Keratinocyte (primary cell): ENCODE results near the gene CLDN1. TPM values are rescaled to one million over a fixed set of nuclear protein-coding genes. Genes with fewer than 3 reads are reported as not detected.

Experiments used
- DNase-seq: peaks from one replicate; pipeline ENCODE4 v3.0.0-alpha.2; 2011; ENCODE audit warnings: low read depth, missing footprints, low spot score
- FAIRE-seq: peaks from 2 replicates; lab custom pipeline; 2011; peaks lifted over from hg19 to GRCh38; lab: Jason Lieb, UNC
- H2AFZ ChIP-seq: 2 replicates; pipeline ENCODE4 v1.6.0; 2012; ENCODE audit warnings: low read length, control low read depth, inconsistent platforms; ENCODE audit not compliant: control insufficient read depth
- H3K27ac ChIP-seq: 2 replicates; pipeline ENCODE4 v1.5.1; 2011; ENCODE audit warnings: low read length; ENCODE audit not compliant: control insufficient read depth, insufficient read depth
- H3K27me3 ChIP-seq: 3 replicates; pipeline ENCODE4 v1.6.0; 2011; ENCODE audit warnings: low read length; ENCODE audit not compliant: control insufficient read depth, insufficient read depth; ENCODE audit errors: extremely low read depth
- H3K36me3 ChIP-seq, 2 experiments: 2 replicates in 1 of 2; 3 replicates in 1 of 2; pipeline ENCODE4 v1.5.1; 2011; ENCODE audit warnings: low read length in 2 of 2, mild to moderate bottlenecking in 1 of 2; ENCODE audit not compliant: control insufficient read depth in 2 of 2, insufficient read depth in 2 of 2; ENCODE audit errors: extremely low read depth in 1 of 2
- H3K4me1 ChIP-seq: 3 replicates; pipeline ENCODE4 v1.5.1; 2011; ENCODE audit warnings: low read length; ENCODE audit not compliant: control insufficient read depth, insufficient read depth; ENCODE audit errors: extremely low read depth
- H3K4me2 ChIP-seq: 3 replicates; pipeline ENCODE4 v1.6.0; 2011; ENCODE audit warnings: low read depth, low read length; ENCODE audit not compliant: control insufficient read depth, insufficient read depth; ENCODE audit errors: extremely low read depth
- H3K4me3 ChIP-seq, 3 experiments: fragments of 200-600 bp in 1 of 3; sonication (generic) in 1 of 3; 2 replicates in 2 of 3; 3 replicates in 1 of 3; pipeline ENCODE4 v1.5.1; 2011 to 2016; ENCODE audit warnings: low read length in 3 of 3, mild to moderate bottlenecking in 3 of 3, control low read depth in 2 of 3, inconsistent platforms in 1 of 3, low read depth in 1 of 3, mixed read lengths in 1 of 3, mixed run types in 1 of 3, moderate library complexity in 1 of 3; ENCODE audit not compliant: control insufficient read depth in 2 of 3, insufficient read depth in 2 of 3; ENCODE audit errors: extremely low read depth in 1 of 3
- H3K79me2 ChIP-seq: 2 replicates; pipeline ENCODE4 v1.6.0; 2012; ENCODE audit warnings: low read length; ENCODE audit not compliant: control insufficient read depth, insufficient read depth
- H3K9ac ChIP-seq: 3 replicates; pipeline ENCODE4 v1.6.0; 2011; ENCODE audit warnings: low read length; ENCODE audit not compliant: control insufficient read depth, insufficient read depth; ENCODE audit errors: extremely low read depth
- H3K9me1 ChIP-seq: 3 replicates; pipeline ENCODE4 v1.6.0; 2011; ENCODE audit warnings: low read length; ENCODE audit not compliant: control insufficient read depth, insufficient read depth; ENCODE audit errors: extremely low read depth
- H3K9me3 ChIP-seq: 2 replicates; pipeline ENCODE4 v1.5.1; 2012; ENCODE audit warnings: low read depth, low read length; ENCODE audit not compliant: control insufficient read depth
- H4K20me1 ChIP-seq: 3 replicates; pipeline ENCODE4 v1.6.0; 2011; ENCODE audit warnings: low read length; ENCODE audit not compliant: control insufficient read depth, insufficient read depth; ENCODE audit errors: extremely low read depth
- CTCF ChIP-seq, 3 experiments: IDR thresholded peaks in 1 of 3; conservative IDR thresholded peaks in 1 of 3; optimal IDR thresholded peaks in 1 of 3; 2 replicates in 2 of 3; 3 replicates in 1 of 3; pipeline versions ENCODE3 to v1.5.1; 2011; ENCODE audit warnings: low read length in 3 of 3, mild to moderate bottlenecking in 3 of 3, moderate library complexity in 2 of 3, control low read depth in 1 of 3, inconsistent platforms in 1 of 3; ENCODE audit not compliant: insufficient read depth in 2 of 3; ENCODE audit errors: extremely low read depth in 1 of 3
- EZH2 ChIP-seq: IDR thresholded peaks from one replicate; pipeline ENCODE4 v1.6.1; 2012; ENCODE audit warnings: inconsistent platforms, mild to moderate bottlenecking, low read length, moderate library complexity
- dilution Hi-C: fragments of 300-500 bp; cut with MboI; formaldehyde crosslinking; loops from one replicate; pipeline ENCODE4 v1.7.0; 2020; ENCODE audit warnings: low sequenced_read_pairs; ENCODE audit not compliant: extremely low pct_ligation_motif_present
- polyA plus RNA-seq, 5 experiments: library from polyadenylated mRNA; depleted of rRNA in 3 of 5; stranded (reverse) in 3 of 5; stranded (forward) in 1 of 5; unstranded in 1 of 5; fragments of >200 nt; gene quantifications; 1 replicate in 1 of 5; 2 replicates in 3 of 5; 3 replicates in 1 of 5; pipeline versions ENCODE4 v1.2.1 to v1.2.3, GENCODE V29; 2011 to 2012; ENCODE audit warnings: missing spikeins in 2 of 5, low read depth in 1 of 5, low replicate concordance in 1 of 5

The CLDN1 gene
- polyA plus RNA-seq, 1 donor (not counting 4 experiments of a cell fraction or from before 2014, with no cell fraction given): 218 TPM

- no peaks in the 10 kb centered on the region for H3K9me1 ChIP-seq
- TF ChIP-seq EZH2 (no peak), CTCF (optimal IDR thresholded peaks at IDR 0.05 in 1 of 3, IDR thresholded peaks at IDR 0.05 in 1 of 3, conservative IDR thresholded peaks at IDR 0.05 in 1 of 3; ENCODE audit: extremely low read depth in 1 of 3, insufficient read depth in 2 of 3, low read length in 3 of 3) (no peak)
- H3K4me3 ChIP-seq: no peak overlapping the region
- dilution Hi-C loops: no loop called here
- H2AFZ ChIP-seq: no peak overlapping the region
- peaks cover 0 to 3% of the 10 kb centered on the region in 2 experiments for H3K36me3 ChIP-seq
- peaks cover 55% of the 10 kb centered on the region for H3K4me1 ChIP-seq
- no peaks in the 10 kb centered on the region for H3K27me3 ChIP-seq
- FAIRE-seq (no peak), DNase-seq (no peak)
- H3K9ac ChIP-seq: peak overlapping the region; percentile 58
- H3K9me3 ChIP-seq: no peaks in the 10 kb centered on the region
- H3K27ac ChIP-seq: peak overlapping the region; percentile 80
- no peaks in the 10 kb centered on the region for H3K79me2 ChIP-seq
- peak overlapping the region; percentile 36 for H3K4me2 ChIP-seq
- no peaks in the 10 kb centered on the region for H4K20me1 ChIP-seq
These were observed 16.2 kb downstream of the CLDN1 start for GRCh38 chr3:190306026-190306425.

- Histone ChIP-seq H3K27ac (peak overlapping the region; percentile 80), H2AFZ (no peak overlapping the region), H3K9me3 (no peaks in the 10 kb centered on the region), H3K27me3 (no peaks in the 10 kb centered on the region), H3K79me2 (no peaks in the 10 kb centered on the region), H3K36me3 (peaks cover 0 to 1% of the 10 kb centered on the region in 2 experiments), H3K9me1 (no peaks in the 10 kb centered on the region), H3K4me3 (no peak overlapping the region), H3K4me1 (peaks cover 55% of the 10 kb centered on the region), H3K4me2 (no peak overlapping the region), H4K20me1 (no peaks in the 10 kb centered on the region), H3K9ac (no peak overlapping the region)
- FAIRE-seq: peak; percentile 55
- TF ChIP-seq EZH2 (no peak), CTCF (optimal IDR thresholded peaks at IDR 0.05 in 1 of 3, IDR thresholded peaks at IDR 0.05 in 1 of 3, conservative IDR thresholded peaks at IDR 0.05 in 1 of 3; ENCODE audit: extremely low read depth in 1 of 3, insufficient read depth in 2 of 3, low read length in 3 of 3) (no peak)
- dilution Hi-C loops: no loop called here
- no peak for DNase-seq
These were observed 16.8 kb downstream of the CLDN1 start for GRCh38 chr3:190305406-190305805.
